ENCODE results near the gene ISYNA1. TPM values are rescaled to one million over a fixed set of nuclear protein-coding genes. Genes with fewer than 3 reads are reported as not detected.

The ISYNA1 gene
- total and polyA plus RNA-seq, 2 donors (not counting 3 experiments of a cell fraction or from before 2014, with no cell fraction given) = 69.0 to 70.2 TPM

DNA sequence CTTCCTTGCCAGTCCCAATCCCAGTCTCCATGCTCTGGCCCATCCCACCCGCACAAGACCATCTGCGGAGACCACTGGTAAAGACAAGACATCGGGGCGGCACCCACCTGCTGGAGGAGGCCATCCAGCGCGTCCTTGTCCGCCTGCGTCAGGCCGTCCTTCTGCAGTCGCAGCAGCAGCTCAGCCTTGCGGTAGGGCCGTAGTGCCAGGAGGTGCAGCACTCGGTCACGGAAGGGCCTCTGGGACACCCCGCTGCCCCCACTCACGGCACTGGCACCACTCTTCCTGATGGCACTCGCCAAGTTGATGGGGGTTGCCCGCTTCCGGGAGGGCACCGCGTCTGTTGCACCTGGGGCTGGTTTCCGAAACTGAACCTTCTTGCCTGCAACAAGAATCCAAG is 23.5 kb upstream of the ISYNA1 start:
- DNase-seq (ENCODE audit: low read depth, low spot score) = no peak
- Histone ChIP-seq H3K27ac (ENCODE audit: insufficient read depth, low read depth, low read length) (no peak overlapping the region), H3K4me3 (replicated peaks in 1 of 3; ENCODE audit: insufficient read depth in 1 of 3, low read depth in 1 of 3, low read length in 3 of 3) (no peak overlapping the region), H3K27me3 (ENCODE audit: control insufficient read depth in 2 of 2, insufficient read depth in 2 of 2, low read length in 2 of 2) (no peaks in the 10 kb centered on the region), H2AFZ (ENCODE audit: low read depth, low read length) (no peak overlapping the region), H3K4me1 (ENCODE audit: control insufficient read depth, extremely low read depth, insufficient read depth, low read length) (peaks cover 10% of the 10 kb centered on the region), H4K20me1 (replicated peaks; ENCODE audit: control insufficient read depth, extremely low read depth, insufficient read depth, low read length) (no peaks in the 10 kb centered on the region), H3K4me2 (ENCODE audit: insufficient read depth, low read length) (no peak overlapping the region), H3K9me3 (replicated peaks; ENCODE audit: control insufficient read depth, insufficient read depth, low read length) (no peaks in the 10 kb centered on the region), H3K9ac (replicated peaks; ENCODE audit: extremely low read depth, insufficient read depth, low read length) (no peak overlapping the region), H3K9me1 (replicated peaks; ENCODE audit: control insufficient read depth, extremely low read depth, insufficient read depth, low read length) (no peaks in the 10 kb centered on the region), H3K79me2 (ENCODE audit: control insufficient read depth, insufficient read depth, low read length) (no peaks in the 10 kb centered on the region), H3K36me3 (ENCODE audit: control insufficient read depth in 2 of 2, extremely low read depth in 1 of 2, insufficient read depth in 2 of 2, low read length in 2 of 2) (peaks cover 0 to 29% of the 10 kb centered on the region in 2 experiments)
- intact Hi-C loops (cut with micrococcal nuclease) = no loop called here
- TF ChIP-seq GATA2 (IDR thresholded peaks at IDR 0.05; ENCODE audit: insufficient read depth, insufficient read length, low read depth, low read length) = no peak
- TF ChIP-seq, protein P1, sequence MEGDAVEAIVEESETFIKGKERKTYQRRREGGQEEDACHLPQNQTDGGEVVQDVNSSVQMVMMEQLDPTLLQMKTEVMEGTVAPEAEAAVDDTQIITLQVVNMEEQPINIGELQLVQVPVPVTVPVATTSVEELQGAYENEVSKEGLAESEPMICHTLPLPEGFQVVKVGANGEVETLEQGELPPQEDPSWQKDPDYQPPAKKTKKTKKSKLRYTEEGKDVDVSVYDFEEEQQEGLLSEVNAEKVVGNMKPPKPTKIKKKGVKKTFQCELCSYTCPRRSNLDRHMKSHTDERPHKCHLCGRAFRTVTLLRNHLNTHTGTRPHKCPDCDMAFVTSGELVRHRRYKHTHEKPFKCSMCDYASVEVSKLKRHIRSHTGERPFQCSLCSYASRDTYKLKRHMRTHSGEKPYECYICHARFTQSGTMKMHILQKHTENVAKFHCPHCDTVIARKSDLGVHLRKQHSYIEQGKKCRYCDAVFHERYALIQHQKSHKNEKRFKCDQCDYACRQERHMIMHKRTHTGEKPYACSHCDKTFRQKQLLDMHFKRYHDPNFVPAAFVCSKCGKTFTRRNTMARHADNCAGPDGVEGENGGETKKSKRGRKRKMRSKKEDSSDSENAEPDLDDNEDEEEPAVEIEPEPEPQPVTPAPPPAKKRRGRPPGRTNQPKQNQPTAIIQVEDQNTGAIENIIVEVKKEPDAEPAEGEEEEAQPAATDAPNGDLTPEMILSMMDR (IDR thresholded peaks at IDR 0.05; ENCODE audit: extremely low read depth in 1 of 2, insufficient read depth in 1 of 2, low read depth in 1 of 2, low read length in 2 of 2) = no peak
- TF ChIP-seq, protein P2, sequence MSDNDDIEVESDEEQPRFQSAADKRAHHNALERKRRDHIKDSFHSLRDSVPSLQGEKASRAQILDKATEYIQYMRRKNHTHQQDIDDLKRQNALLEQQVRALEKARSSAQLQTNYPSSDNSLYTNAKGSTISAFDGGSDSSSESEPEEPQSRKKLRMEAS (IDR thresholded peaks at IDR 0.05; ENCODE audit: insufficient read depth, insufficient read length) = no peak
- TF ChIP-seq POLR2AphosphoS5 (IDR thresholded peaks at IDR 0.05; ENCODE audit: insufficient read depth, low read depth, low read length) = no peak
- no peak for TF ChIP-seq FOS (IDR thresholded peaks at IDR 0.05; ENCODE audit: borderline replicate concordance, insufficient read depth, low read length)
- TF ChIP-seq MYC (IDR thresholded peaks at IDR 0.05; ENCODE audit: low read depth, low read length) = no peak
- TF ChIP-seq POLR2A (IDR thresholded peaks at IDR 0.05; ENCODE audit: low read depth, low read length) = no peak
- TF ChIP-seq JUN (IDR thresholded peaks at IDR 0.05; ENCODE audit: borderline replicate concordance, insufficient read depth, insufficient read length, low read depth) = no peak
- TF ChIP-seq EZH2 (IDR thresholded peaks at IDR 0.05; ENCODE audit: borderline replicate concordance, low read depth, low read length, severe bottlenecking) = no peak
- POLR2A ChIA-PET = interaction anchor here (0.7 kb wide), 1 partner anchor 124 kb away, joined by 4 read pairs; no protein-coding TSS in a partner anchor
- FAIRE-seq = no peak
- BruUV-seq (replicated peaks) = no TSS peak
- CTCF ChIA-PET = interaction anchor here (0.6 to 7.0 kb wide), 27 partner anchors 10 to 387 kb away, joined by 3 to 127 read pairs (median 4); partner anchors contain the start of genes ELL, REX1BD and UBA52
- dilution Hi-C loops (cut with MboI; ENCODE audit: extremely low pct_ligation_motif_present, low sequenced_read_pairs) = no loop called here
